Osteoblast (primary cell): ENCODE data around the gene EEF2K. TPM values are rescaled to one million over a fixed set of nuclear protein-coding genes. Genes with fewer than 3 reads are reported as not detected.
A peak's percentile ranks its signal among the peaks of the same experiment; 100 is the strongest.

ENCODE experiments used
- DNase-seq: peaks from one replicate; pipeline ENCODE4 v3.0.0; 2011; ENCODE audit warnings: low spot score, mixed read lengths; ENCODE audit not compliant: insufficient read length; ENCODE audit errors: missing footprints
- H2AFZ ChIP-seq: 2 replicates; pipeline ENCODE4 v1.6.0; 2011; ENCODE audit warnings: mild to moderate bottlenecking, low read length
- H3K27ac ChIP-seq: 2 replicates; pipeline ENCODE4 v1.5.1; 2011; ENCODE audit warnings: mild to moderate bottlenecking, low read depth, low read length, moderate library complexity
- H3K27me3 ChIP-seq: 2 replicates; pipeline ENCODE4 v1.6.0; 2012; ENCODE audit warnings: mild to moderate bottlenecking, control low read depth, inconsistent platforms, low read length, moderate library complexity; ENCODE audit not compliant: insufficient read depth
- H3K36me3 ChIP-seq: 2 replicates; pipeline ENCODE4 v1.5.1; 2011; ENCODE audit warnings: mild to moderate bottlenecking, low read length, control low read depth, moderate library complexity; ENCODE audit not compliant: insufficient read depth
- H3K4me1 ChIP-seq: 2 replicates; pipeline ENCODE4 v1.5.1; 2011; ENCODE audit warnings: mild to moderate bottlenecking, low read length, control low read depth, moderate library complexity; ENCODE audit not compliant: insufficient read depth
- H3K4me2 ChIP-seq: 2 replicates; pipeline ENCODE4 v1.6.0; 2011; ENCODE audit warnings: mild to moderate bottlenecking, low read length; ENCODE audit not compliant: insufficient read depth
- H3K4me3 ChIP-seq: fragments of 200-600 bp; sonication (generic); 3 replicates; pipeline ENCODE4 v1.5.1; 2012; ENCODE audit warnings: mild to moderate bottlenecking, low read length, inconsistent platforms; ENCODE audit not compliant: insufficient read depth
- H3K79me2 ChIP-seq: 2 replicates; pipeline ENCODE4 v1.6.0; 2012; ENCODE audit warnings: mild to moderate bottlenecking, low read length, control low read depth, inconsistent platforms; ENCODE audit not compliant: insufficient read depth
- H3K9me3 ChIP-seq: 2 replicates; pipeline ENCODE4 v1.5.1; 2011; ENCODE audit warnings: low read depth, low read length, control low read depth
- H4K20me1 ChIP-seq: 2 replicates; pipeline ENCODE4 v1.6.0; 2012; ENCODE audit warnings: mild to moderate bottlenecking, low read length, control low read depth; ENCODE audit not compliant: insufficient read depth
- total RNA-seq: library from RNA; depleted of rRNA; stranded (reverse); fragments of >200 nt; gene quantifications from 2 replicates; pipeline ENCODE4 v1.2.3, GENCODE V29; 2012
- TF ChIP-seq, protein P1 (sequence below): IDR thresholded peaks from 2 replicates; pipeline ENCODE4 v1.5.1; 2011; ENCODE audit warnings: mild to moderate bottlenecking, low read depth, low read length, moderate library complexity; ENCODE audit errors: extremely low read depth

Gene EEF2K
- total RNA-seq, 1 donor = 41.6 TPM

DNA sequence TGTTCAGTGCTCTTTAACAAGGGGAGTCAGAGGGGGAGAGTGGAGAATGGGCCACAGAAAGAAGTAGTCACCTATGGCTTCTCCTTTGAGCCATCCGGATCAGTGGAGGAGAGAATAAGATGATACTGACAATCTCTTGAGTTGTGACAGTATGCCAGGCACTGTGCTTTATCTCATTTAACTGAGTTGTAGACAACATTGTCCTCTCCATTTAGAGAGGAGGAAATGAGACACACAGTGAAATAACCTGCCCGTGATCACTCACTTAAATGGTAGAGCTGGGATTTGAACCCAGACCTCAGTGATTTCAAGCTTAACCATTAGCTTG is 17.8 kb upstream of the EEF2K start:
- no peak overlapping the region for H3K4me2 ChIP-seq
- H3K4me1 ChIP-seq = peaks cover 27% of the 10 kb centered on the region
- H4K20me1 ChIP-seq = no peaks in the 10 kb centered on the region
- H3K79me2 ChIP-seq = no peaks in the 10 kb centered on the region
- TF ChIP-seq, protein P1, sequence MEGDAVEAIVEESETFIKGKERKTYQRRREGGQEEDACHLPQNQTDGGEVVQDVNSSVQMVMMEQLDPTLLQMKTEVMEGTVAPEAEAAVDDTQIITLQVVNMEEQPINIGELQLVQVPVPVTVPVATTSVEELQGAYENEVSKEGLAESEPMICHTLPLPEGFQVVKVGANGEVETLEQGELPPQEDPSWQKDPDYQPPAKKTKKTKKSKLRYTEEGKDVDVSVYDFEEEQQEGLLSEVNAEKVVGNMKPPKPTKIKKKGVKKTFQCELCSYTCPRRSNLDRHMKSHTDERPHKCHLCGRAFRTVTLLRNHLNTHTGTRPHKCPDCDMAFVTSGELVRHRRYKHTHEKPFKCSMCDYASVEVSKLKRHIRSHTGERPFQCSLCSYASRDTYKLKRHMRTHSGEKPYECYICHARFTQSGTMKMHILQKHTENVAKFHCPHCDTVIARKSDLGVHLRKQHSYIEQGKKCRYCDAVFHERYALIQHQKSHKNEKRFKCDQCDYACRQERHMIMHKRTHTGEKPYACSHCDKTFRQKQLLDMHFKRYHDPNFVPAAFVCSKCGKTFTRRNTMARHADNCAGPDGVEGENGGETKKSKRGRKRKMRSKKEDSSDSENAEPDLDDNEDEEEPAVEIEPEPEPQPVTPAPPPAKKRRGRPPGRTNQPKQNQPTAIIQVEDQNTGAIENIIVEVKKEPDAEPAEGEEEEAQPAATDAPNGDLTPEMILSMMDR = no peak
- no peaks in the 10 kb centered on the region for H3K36me3 ChIP-seq
- DNase-seq = peak; percentile 23
- no peaks in the 10 kb centered on the region for H3K27me3 ChIP-seq
- H3K27ac ChIP-seq = no peak overlapping the region
- no peak overlapping the region for H2AFZ ChIP-seq
- H3K9me3 ChIP-seq = no peaks in the 10 kb centered on the region
- no peak overlapping the region for H3K4me3 ChIP-seq

DNA sequence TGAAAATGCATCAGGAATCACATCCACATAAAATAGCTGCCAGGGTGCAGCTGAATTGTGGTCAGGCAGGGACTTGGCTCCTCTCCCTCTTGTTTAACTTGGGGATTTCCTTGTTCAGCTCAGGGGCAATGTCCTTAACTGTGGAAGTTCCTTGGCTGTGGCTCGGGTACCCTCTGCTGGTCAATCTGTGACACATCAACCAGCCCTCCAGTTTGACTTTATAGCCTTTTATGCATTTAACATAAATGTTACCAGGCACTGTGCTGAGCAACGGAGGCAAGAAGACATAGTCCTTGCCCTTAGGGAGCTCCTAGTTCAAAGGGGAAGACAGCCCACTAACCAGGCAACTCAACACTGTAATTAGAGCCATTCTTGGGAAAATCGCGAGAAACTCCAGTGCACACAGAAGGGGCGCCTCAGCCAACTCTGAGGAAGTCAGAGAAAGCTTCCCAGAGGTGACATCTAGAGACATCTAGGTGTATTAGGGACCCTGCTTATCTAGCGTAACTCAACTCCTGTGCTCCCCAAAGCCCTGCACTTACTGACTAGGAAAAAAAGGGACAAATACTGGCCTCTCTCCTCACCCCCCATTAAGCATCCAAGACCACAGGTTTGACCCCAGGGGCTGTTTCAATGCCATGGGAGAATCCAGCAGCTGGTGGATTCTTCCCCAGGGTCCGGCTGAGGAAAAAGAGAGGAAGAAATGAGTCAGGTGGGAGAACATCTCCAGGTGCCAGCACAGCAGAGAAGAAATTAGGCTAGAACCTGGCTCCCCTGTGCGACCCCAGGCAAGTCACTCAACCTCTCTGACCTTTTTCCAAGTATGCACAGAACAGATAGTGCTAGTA is 17.3 kb upstream of the EEF2K start:
- Histone ChIP-seq H3K4me1 (peaks cover 27% of the 10 kb centered on the region), H3K4me3 (no peak overlapping the region), H3K27me3 (no peaks in the 10 kb centered on the region), H2AFZ (no peak overlapping the region), H4K20me1 (no peaks in the 10 kb centered on the region), H3K9me3 (no peaks in the 10 kb centered on the region), H3K36me3 (no peaks in the 10 kb centered on the region), H3K79me2 (no peaks in the 10 kb centered on the region), H3K4me2 (no peak overlapping the region), H3K27ac (no peak overlapping the region)
- peak; percentile 91 for DNase-seq
- TF ChIP-seq, protein P1 = peak; percentile 98

DNA sequence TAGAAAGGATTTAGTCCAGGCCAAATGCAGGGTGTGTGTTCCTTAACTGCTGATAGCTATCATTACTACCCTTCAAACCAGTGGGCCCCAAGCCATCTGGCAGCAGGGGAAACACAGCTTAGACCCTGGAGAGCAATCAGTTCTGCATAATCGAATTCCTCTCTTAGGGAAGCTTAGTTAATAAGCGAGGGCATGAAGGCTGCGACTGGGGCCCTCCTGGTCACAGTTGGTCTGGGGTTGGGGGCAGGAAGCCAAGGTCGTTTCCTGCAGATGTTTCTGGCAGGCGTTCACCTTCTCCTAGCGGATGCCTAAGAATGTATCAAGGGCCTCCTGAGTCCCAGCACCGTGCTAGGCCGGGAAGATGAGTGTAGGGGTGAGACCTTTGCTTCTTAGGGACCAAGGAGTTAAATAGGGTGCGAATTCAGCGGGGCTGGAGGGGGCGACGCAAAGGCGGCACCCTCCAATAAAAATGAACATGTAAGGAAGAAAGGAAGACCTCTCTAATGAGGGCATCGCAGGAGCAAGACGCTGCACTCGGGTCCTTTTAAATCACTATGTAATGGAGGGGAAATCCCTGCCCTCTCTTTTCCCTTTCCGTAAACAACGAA is 16.5 kb upstream of the EEF2K start:
- Histone ChIP-seq H3K36me3 (no peaks in the 10 kb centered on the region), H3K4me3 (peak overlapping the region; percentile 75), H3K27ac (no peak overlapping the region), H3K4me2 (peak overlapping the region; percentile 91), H3K9me3 (no peaks in the 10 kb centered on the region), H3K27me3 (no peaks in the 10 kb centered on the region), H4K20me1 (no peaks in the 10 kb centered on the region), H3K79me2 (no peaks in the 10 kb centered on the region), H2AFZ (peak overlapping the region; percentile 84), H3K4me1 (peaks cover 27% of the 10 kb centered on the region)
- TF ChIP-seq, protein P1 = no peak
- peak; percentile 58 for DNase-seq

DNA sequence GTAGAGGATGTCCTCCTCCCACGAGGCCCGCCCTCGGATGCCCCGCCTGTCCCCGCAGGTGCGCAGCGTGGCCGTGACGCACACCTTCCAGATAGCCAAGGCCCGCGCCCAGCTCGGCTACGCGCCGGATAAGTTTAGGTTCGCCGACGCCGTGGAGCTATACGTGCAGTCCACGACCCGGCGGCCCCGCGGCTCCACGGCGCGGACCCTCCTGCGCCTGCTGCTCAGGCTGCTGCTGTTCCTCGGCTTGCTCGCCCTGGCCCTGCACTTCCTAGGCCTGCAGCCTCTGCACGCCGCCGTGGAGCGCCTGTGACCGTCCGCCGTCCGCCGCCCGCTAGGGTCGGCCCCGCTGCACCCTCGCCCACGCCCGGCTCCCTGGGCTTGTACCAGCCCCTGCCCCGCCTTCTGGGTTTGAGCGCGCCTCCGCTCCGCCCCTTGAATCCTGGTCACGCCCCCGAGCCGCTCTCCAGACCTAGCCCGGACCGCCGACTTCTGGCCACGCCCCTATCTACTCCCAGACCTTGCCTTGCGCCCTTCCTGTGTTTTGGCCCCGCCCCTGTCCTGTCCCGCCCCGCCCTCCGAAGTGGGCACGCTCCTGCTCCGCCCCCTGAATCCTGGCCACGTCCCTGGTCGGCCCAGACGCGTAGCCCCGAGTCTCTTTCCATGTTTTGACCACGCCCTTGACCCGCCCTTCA is 15.8 kb upstream of the EEF2K start:
- Histone ChIP-seq H3K79me2 (no peaks in the 10 kb centered on the region), H4K20me1 (no peaks in the 10 kb centered on the region), H3K27me3 (no peaks in the 10 kb centered on the region), H3K4me3 (peak overlapping the region; percentile 75), H2AFZ (peak overlapping the region; percentile 84), H3K36me3 (no peaks in the 10 kb centered on the region), H3K9me3 (no peaks in the 10 kb centered on the region), H3K27ac (no peak overlapping the region), H3K4me1 (peaks cover 27% of the 10 kb centered on the region), H3K4me2 (peak overlapping the region; percentile 91)
- DNase-seq = peak; percentile 97
- TF ChIP-seq, protein P1 = no peak
